Panc1 (cell line): Measurements from ENCODE around the gene SLC35C1. TPM values are rescaled to one million over a fixed set of nuclear protein-coding genes. Genes with fewer than 3 reads are reported as not detected.

ENCODE experiments used
- ATAC-seq: fragments of 200-7000 bp; cut with Tn5 transposase; 2 replicates; pipeline ENCODE4 v1.9.1; 2020; ENCODE audit warnings: mild to moderate bottlenecking, moderate library complexity
- BruUV-seq: library from RNA; stranded (reverse); fragments of 400-500 nt; replicated peaks from 2 replicates; lab custom pipeline; 2021; lab: Mats Ljungman, UMichigan
- CTCF ChIA-PET: fragments of 300-600 bp; sonication (Branson Sonifier 250); formaldehyde crosslinking; loops from one replicate; lab custom pipeline; 2022; ENCODE audit warnings: antibody characterized with exemption; lab: Charles Lee
- POLR2A ChIA-PET: fragments of 300-600 bp; sonication (Branson Sonifier 250); formaldehyde crosslinking; loops from one replicate; lab custom pipeline; 2022; ENCODE audit warnings: antibody characterized with exemption; lab: Charles Lee
- DNase-seq: peaks from one replicate; pipeline ENCODE4 v3.0.0-alpha.2; 2010; ENCODE audit warnings: low read depth, low spot score
- H3K27ac ChIP-seq: 2 replicates; pipeline ENCODE4 v1.5.1; 2011; ENCODE audit warnings: mild to moderate bottlenecking, low read length, inconsistent platforms
- H3K27me3 ChIP-seq: fragments of 200-500 bp; sonication (Bioruptor generic); 2 replicates; pipeline ENCODE4 v1.6.0; 2014; ENCODE audit warnings: low read length, inconsistent platforms; ENCODE audit not compliant: control insufficient read depth, insufficient read depth
- H3K36me3 ChIP-seq: fragments of 200-500 bp; sonication (Bioruptor generic); 2 replicates; pipeline ENCODE4 v1.5.1; 2014; ENCODE audit warnings: inconsistent platforms, mild to moderate bottlenecking, low read length, moderate library complexity; ENCODE audit not compliant: control insufficient read depth, insufficient read depth
- H3K4me1 ChIP-seq: 2 replicates; pipeline ENCODE4 v1.5.1; 2011; ENCODE audit warnings: inconsistent platforms, mild to moderate bottlenecking, low read length, moderate library complexity; ENCODE audit not compliant: control insufficient read depth, insufficient read depth
- H3K4me3 ChIP-seq, 2 experiments: 2 replicates each; pipeline ENCODE4 v1.5.1; 2011 to 2012; ENCODE audit warnings: low read depth in 2 of 2, low read length in 2 of 2, mild to moderate bottlenecking in 2 of 2, inconsistent platforms in 1 of 2, moderate library complexity in 1 of 2
- H3K9me3 ChIP-seq: fragments of 200-500 bp; sonication (Bioruptor generic); 2 replicates; pipeline ENCODE4 v1.5.1; 2014; ENCODE audit warnings: low read depth, mild to moderate bottlenecking, inconsistent platforms, low read length, moderate library complexity; ENCODE audit not compliant: control insufficient read depth, insufficient read depth
- POLR2AphosphoS5 ChIP-seq: IDR thresholded peaks from 2 replicates; pipeline ENCODE4 v1.6.1; 2012; ENCODE audit warnings: mild to moderate bottlenecking, low read depth, low read length, moderate library complexity
- SIN3A ChIP-seq: IDR thresholded peaks from 2 replicates; pipeline ENCODE4 v1.6.1; 2012; ENCODE audit warnings: low read depth, mild to moderate bottlenecking, low read length, moderate library complexity, borderline replicate concordance; ENCODE audit not compliant: insufficient read depth
- TCF7L2 ChIP-seq: IDR thresholded peaks from 2 replicates; pipeline ENCODE4 v1.6.1; 2011; ENCODE audit warnings: mild to moderate bottlenecking, low read depth, low read length, inconsistent platforms
- in situ Hi-C: cut with HindIII; loops from 2 replicates; pipeline ENCODE4 v1.10.0; 2016; ENCODE audit warnings: low sequenced_read_pairs, low pct_unique_long_range_greater_than_20kb
- intact Hi-C: fragments of 100-400 bp; cut with micrococcal nuclease; formaldehyde crosslinking; loops from one replicate; pipeline ENCODE4 v1.10.0; 2022; ENCODE audit not compliant: unreplicated experiment
- total RNA-seq: library from RNA; stranded (reverse); gene quantifications from one replicate; pipeline ENCODE4 v1.2.1, GENCODE V29; 2021; ENCODE audit not compliant: unreplicated experiment
- TF ChIP-seq, protein P1 (sequence below), 2 experiments: IDR thresholded peaks; 2 replicates each; pipeline ENCODE4 v1.6.1; 2011 to 2012; ENCODE audit warnings: low read depth in 2 of 2, control low read depth in 1 of 2, low read length in 1 of 2, mild to moderate bottlenecking in 1 of 2, moderate library complexity in 1 of 2; ENCODE audit not compliant: insufficient read depth in 1 of 2
- TF ChIP-seq, protein P2 (sequence below): fragments of 450-650 bp; IDR thresholded peaks from 2 replicates; pipeline ENCODE4 v1.5.1; 2017; ENCODE audit warnings: mild to moderate bottlenecking

SLC35C1 gene
- total RNA-seq, 1 experiment from 2014 or later = 13.4 TPM

DNA sequence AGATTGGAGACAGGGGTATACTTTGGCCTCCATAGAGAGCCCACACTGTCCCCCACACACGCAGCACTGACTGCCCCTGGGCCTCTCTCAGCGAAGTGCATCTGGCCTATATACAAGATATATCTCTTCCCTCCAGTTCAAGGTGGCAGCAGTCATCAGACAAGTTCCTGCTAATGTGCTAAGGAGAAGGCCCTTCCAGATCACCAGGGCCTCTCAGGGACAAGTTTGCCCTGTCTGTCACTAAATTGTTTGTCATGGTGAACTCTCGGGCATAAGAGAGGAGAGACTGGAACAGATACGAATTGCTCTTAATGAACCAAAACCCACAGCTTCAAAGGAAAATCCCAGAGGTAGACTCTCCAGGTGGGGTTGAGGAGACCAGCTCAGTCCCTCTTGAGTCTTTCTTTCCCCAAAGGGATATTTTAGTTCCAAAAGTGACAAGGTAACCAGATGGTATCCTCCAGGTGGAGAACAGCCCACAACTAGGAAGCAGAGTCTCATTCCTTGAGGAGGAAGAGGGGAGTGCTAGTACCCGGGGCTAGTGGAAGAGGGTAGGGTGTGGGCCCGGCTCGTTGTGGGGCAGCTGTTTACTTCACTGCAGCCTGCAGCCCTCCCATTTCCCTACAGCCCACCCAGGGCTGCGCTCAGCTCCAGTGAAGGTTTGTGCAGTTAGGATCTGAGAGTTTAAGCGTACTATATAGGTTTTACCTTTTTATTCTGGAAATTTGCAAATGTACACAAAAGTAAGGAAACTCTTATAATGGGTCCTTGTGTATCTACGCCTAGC lies 2.2 kb upstream of the SLC35C1 start:
- BruUV-seq = no TSS peak
- in situ Hi-C loops = no loop called here
- POLR2A ChIA-PET = no interaction called here

DNA sequence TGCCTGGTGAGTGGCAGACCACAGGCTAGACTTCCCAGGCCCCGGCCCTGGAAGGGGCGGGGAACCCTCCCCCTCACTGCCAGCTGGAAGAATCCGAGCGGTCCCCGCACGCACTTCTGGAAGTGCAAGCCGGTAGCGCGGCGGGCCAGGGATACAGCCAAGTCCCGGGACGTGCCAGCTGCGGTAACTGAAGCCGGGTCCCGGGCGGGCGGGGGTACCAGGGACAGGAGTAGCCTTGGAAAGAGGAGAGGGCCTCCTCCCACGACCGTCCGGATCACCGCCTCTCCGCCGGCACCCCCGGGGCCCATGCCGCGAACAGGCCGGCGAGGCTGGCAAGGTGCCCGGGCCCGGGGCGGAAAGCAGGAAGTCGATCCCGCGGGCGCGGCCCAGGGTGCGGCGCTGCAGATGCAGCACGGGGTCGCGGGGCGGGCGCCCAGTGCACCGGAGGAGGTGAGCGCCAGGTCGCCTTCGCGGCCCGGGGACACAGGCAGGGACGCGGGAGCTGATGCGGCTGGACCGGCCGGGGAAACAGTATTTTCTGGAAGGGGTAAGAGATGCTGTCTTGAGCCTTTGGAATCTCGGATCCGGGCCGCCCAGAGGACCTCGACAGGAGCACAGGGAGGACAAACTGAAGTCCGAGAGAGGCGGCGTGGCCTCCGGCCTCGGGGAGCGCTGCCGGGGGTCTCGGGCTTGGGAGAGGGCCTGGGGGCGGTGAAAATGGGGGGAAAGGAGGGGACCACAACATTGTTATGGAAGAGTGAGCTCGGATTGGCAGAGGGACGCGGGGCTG lies 783 bp upstream of the SLC35C1 start:
- TF ChIP-seq SIN3A = no peak
- TF ChIP-seq, protein P1, sequence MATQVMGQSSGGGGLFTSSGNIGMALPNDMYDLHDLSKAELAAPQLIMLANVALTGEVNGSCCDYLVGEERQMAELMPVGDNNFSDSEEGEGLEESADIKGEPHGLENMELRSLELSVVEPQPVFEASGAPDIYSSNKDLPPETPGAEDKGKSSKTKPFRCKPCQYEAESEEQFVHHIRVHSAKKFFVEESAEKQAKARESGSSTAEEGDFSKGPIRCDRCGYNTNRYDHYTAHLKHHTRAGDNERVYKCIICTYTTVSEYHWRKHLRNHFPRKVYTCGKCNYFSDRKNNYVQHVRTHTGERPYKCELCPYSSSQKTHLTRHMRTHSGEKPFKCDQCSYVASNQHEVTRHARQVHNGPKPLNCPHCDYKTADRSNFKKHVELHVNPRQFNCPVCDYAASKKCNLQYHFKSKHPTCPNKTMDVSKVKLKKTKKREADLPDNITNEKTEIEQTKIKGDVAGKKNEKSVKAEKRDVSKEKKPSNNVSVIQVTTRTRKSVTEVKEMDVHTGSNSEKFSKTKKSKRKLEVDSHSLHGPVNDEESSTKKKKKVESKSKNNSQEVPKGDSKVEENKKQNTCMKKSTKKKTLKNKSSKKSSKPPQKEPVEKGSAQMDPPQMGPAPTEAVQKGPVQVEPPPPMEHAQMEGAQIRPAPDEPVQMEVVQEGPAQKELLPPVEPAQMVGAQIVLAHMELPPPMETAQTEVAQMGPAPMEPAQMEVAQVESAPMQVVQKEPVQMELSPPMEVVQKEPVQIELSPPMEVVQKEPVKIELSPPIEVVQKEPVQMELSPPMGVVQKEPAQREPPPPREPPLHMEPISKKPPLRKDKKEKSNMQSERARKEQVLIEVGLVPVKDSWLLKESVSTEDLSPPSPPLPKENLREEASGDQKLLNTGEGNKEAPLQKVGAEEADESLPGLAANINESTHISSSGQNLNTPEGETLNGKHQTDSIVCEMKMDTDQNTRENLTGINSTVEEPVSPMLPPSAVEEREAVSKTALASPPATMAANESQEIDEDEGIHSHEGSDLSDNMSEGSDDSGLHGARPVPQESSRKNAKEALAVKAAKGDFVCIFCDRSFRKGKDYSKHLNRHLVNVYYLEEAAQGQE (IDR thresholded peaks at IDR 0.05; ENCODE audit: insufficient read depth in 1 of 2, low read depth in 2 of 2, low read length in 1 of 2) = no peak
- TF ChIP-seq TCF7L2 = no peak
- no peak for TF ChIP-seq POLR2AphosphoS5
- TF ChIP-seq, protein P2, sequence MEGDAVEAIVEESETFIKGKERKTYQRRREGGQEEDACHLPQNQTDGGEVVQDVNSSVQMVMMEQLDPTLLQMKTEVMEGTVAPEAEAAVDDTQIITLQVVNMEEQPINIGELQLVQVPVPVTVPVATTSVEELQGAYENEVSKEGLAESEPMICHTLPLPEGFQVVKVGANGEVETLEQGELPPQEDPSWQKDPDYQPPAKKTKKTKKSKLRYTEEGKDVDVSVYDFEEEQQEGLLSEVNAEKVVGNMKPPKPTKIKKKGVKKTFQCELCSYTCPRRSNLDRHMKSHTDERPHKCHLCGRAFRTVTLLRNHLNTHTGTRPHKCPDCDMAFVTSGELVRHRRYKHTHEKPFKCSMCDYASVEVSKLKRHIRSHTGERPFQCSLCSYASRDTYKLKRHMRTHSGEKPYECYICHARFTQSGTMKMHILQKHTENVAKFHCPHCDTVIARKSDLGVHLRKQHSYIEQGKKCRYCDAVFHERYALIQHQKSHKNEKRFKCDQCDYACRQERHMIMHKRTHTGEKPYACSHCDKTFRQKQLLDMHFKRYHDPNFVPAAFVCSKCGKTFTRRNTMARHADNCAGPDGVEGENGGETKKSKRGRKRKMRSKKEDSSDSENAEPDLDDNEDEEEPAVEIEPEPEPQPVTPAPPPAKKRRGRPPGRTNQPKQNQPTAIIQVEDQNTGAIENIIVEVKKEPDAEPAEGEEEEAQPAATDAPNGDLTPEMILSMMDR = no peak
- BruUV-seq = no TSS peak
- ChIA-PET POLR2A (no interaction called here), CTCF (no interaction called here)
- H3K27me3 ChIP-seq = no peaks in the 10 kb centered on the region
- in situ Hi-C loops = no loop called here
- DNase-seq (no peak), ATAC-seq (peak; percentile 56)
- H3K4me1 ChIP-seq = peaks cover 22% of the 10 kb centered on the region
- intact Hi-C loops = no loop called here
- H3K9me3 ChIP-seq = no peaks in the 10 kb centered on the region
- H3K27ac ChIP-seq = peak overlapping the region; percentile 71
- H3K4me3 ChIP-seq = peak overlapping the region; percentile 67 to 91
- no peaks in the 10 kb centered on the region; the same call in 1 of the 2 replicates for H3K36me3 ChIP-seq

More for the DNA sequence above, 2.2 kb upstream of the SLC35C1 start:
- H3K4me3 ChIP-seq = no peak overlapping the region
- CTCF ChIA-PET = no interaction called here
- TF ChIP-seq TCF7L2 (no peak), SIN3A (no peak), POLR2AphosphoS5 (no peak)
- TF ChIP-seq, protein P2 = no peak
- TF ChIP-seq, protein P1 (IDR thresholded peaks at IDR 0.05; ENCODE audit: insufficient read depth in 1 of 2, low read depth in 2 of 2, low read length in 1 of 2) = no peak
- ATAC-seq (no peak), DNase-seq (no peak)
- H3K27ac ChIP-seq = no peak overlapping the region
- H3K9me3 ChIP-seq = no peaks in the 10 kb centered on the region
- peaks cover 20% of the 10 kb centered on the region for H3K4me1 ChIP-seq
- H3K27me3 ChIP-seq = no peaks in the 10 kb centered on the region
- no peaks in the 10 kb centered on the region; the same call in 1 of the 2 replicates for H3K36me3 ChIP-seq
- intact Hi-C loops = no loop called here
